Ishikawa (cell line): ENCODE results near the gene GPC1.

Source experiments
- CEBPB ChIP-seq: IDR thresholded peaks from 2 replicates; pipeline ENCODE4 v1.6.1; 2012
- CREB1 ChIP-seq: IDR thresholded peaks from 2 replicates; pipeline ENCODE4 v1.6.1; 2012; ENCODE audit warnings: low read depth
- EGR1 ChIP-seq: IDR thresholded peaks from 2 replicates; pipeline ENCODE4 v1.6.1; 2012
- EP300 ChIP-seq: IDR thresholded peaks from 2 replicates; pipeline ENCODE4 v1.6.1; 2012; ENCODE audit warnings: borderline replicate concordance
- FOXM1 ChIP-seq: IDR thresholded peaks from 2 replicates; pipeline ENCODE4 v1.6.1; 2012; ENCODE audit warnings: low read depth, borderline replicate concordance
- MAX ChIP-seq: IDR thresholded peaks from 2 replicates; pipeline ENCODE4 v1.6.1; 2012
- RAD21 ChIP-seq: IDR thresholded peaks from 2 replicates; pipeline ENCODE4 v1.6.1; 2012; ENCODE audit warnings: low read depth
- REST ChIP-seq: IDR thresholded peaks from 2 replicates; pipeline ENCODE4 v1.6.1; 2012; ENCODE audit warnings: low read depth, mild to moderate bottlenecking
- TAF1 ChIP-seq: IDR thresholded peaks from 2 replicates; pipeline ENCODE4 v1.6.1; 2012; ENCODE audit warnings: low read depth, mild to moderate bottlenecking
- TCF12 ChIP-seq: IDR thresholded peaks from 2 replicates; pipeline ENCODE4 v1.6.1; 2012; ENCODE audit warnings: low read depth
- USF1 ChIP-seq: IDR thresholded peaks from 2 replicates; pipeline ENCODE4 v1.6.1; 2012
- YY1 ChIP-seq: IDR thresholded peaks from 2 replicates; pipeline ENCODE4 v1.6.1; 2012; ENCODE audit warnings: low read depth
- ZBTB7A ChIP-seq: IDR thresholded peaks from 2 replicates; pipeline ENCODE4 v1.6.1; 2012; ENCODE audit warnings: low read depth

GRCh38 chr2:240503848-240504247, 68.4 kb downstream of the GPC1 start:
- TF ChIP-seq EP300 (no peak), YY1 (no peak), RAD21 (no peak), USF1 (no peak), ZBTB7A (no peak), TCF12 (no peak), MAX (no peak), CREB1 (no peak), FOXM1 (no peak), TAF1 (no peak), REST (no peak), CEBPB (no peak), EGR1 (no peak)
